ENCODE measurements around the gene RAMAC.

Gene RAMAC

DNA sequence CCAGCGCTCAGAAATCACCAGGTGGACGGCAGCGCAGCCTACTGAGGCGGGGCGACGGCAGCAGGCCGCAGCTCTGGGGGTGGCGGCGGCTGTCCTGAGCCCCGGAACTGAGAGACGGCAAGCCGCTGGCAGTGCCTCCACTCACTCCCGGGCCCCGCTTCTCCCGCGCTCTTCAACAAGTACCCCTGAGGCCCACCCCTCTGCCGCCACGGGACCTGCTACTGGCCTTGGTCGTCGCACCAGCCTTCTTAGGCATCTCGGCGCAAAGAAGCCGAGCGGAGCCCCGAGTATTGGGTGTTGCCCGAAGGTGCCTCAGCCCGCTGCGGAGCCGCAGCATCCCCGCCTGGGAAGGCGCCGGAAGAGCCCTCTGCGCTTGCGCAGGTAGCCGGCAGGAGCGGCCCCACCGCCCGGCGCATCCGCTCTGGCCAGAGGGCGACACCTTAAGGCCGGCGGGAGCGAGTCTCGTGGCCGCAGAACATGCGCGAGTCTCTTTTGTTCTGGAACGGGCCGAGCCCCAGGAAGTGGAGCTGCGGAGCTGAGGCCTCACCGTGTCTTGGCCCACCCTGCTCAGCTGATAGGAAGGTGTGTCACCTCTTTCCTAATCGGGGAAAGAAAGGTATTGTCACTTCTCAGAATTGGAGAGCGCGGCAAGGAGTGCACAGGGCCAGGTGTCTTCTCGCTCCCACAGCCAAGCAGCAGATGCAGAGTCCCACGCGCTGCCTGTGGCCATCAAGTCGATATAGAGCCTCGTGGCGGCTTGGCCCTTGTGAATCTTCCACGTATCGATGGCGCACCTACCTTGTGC lies 25.5 kb downstream of the RAMAC start, which contains the start of gene C15orf40:
TSS of gene C15orf40 (minus strand) at position 369 of the 805 bp plus-strand sequence. CDS start at position 337, 32 bp downstream.
- peak within 1 kb of the TSS; percentile 99 for H3K4me3 ChIP-seq (ENCODE audit: low read depth, low read length)
- TF ChIP-seq, protein P1, sequence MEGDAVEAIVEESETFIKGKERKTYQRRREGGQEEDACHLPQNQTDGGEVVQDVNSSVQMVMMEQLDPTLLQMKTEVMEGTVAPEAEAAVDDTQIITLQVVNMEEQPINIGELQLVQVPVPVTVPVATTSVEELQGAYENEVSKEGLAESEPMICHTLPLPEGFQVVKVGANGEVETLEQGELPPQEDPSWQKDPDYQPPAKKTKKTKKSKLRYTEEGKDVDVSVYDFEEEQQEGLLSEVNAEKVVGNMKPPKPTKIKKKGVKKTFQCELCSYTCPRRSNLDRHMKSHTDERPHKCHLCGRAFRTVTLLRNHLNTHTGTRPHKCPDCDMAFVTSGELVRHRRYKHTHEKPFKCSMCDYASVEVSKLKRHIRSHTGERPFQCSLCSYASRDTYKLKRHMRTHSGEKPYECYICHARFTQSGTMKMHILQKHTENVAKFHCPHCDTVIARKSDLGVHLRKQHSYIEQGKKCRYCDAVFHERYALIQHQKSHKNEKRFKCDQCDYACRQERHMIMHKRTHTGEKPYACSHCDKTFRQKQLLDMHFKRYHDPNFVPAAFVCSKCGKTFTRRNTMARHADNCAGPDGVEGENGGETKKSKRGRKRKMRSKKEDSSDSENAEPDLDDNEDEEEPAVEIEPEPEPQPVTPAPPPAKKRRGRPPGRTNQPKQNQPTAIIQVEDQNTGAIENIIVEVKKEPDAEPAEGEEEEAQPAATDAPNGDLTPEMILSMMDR (conservative IDR thresholded peaks at IDR 0.05; ENCODE audit: low read depth, low read length): peak; percentile 64
- peak; percentile 93 for DNase-seq (ENCODE audit: low read depth)

DNA sequence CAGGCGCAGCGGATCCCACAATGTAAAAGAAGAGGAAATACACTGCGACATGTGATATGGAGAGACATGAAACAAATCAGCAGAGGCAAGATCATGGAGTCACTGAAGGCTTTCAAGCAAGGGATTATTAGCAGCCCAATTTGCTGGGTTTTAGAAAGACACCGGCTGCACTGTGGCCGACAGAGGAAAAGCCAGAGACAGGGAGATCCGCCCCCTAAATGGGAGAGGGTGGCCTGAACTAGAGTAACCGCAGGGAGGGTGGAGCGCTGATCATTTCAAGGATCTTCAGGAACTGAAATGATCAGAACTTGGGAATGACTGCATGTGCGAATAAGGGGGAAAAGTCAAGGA lies 26.0 kb downstream of the RAMAC start:
- TF ChIP-seq, protein P1 (conservative IDR thresholded peaks at IDR 0.05; ENCODE audit: low read depth, low read length): no peak
- H3K4me3 ChIP-seq (ENCODE audit: low read depth, low read length): peak overlapping the region; percentile 99
- DNase-seq (ENCODE audit: low read depth): no peak

DNA sequence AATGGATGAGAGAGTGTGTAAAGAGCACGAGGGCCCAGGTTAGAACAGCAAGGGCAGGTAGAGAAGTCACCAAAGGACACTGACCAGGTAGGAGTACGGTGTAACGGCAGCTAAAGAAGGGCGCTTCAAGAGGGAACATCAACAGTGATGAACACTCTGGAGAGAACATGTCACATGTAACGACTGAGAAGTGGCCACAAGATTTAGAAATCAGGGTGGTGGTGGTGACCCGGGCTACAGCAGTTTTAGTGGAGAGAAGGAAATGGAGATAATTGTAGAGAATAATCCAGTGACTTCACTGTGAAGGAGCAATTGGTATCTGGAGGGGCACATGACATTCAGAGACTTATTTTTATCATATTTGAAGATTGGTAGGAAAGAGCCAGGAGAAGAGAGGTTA lies 26.6 kb downstream of the RAMAC start:
- TF ChIP-seq, protein P1 (conservative IDR thresholded peaks at IDR 0.05; ENCODE audit: low read depth, low read length): no peak
- DNase-seq (ENCODE audit: low read depth): no peak
- H3K4me3 ChIP-seq (ENCODE audit: low read depth, low read length): no peak overlapping the region

DNA sequence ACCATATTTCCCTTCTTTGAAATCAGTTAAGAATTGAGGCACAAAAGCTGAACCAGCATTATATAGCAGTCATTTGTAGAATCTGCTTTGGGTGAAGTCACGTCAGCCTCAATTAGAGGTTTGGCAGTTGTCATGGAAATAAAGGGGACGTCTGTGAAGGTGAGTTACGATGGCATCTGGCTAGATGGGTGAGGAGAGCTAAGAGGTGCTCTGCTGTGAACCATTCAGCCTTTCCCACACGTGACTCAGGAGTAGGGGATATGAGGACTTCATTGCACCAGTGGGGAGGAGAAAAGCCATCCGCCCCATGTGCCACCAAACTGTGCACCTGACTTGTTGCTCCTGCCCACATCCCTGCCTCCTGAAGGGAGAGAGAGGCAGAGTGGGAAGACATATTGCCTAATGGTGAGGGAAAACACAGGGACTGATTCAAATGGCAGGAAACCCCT lies 28.2 kb downstream of the RAMAC start:
- no peak overlapping the region for H3K4me3 ChIP-seq (ENCODE audit: low read depth, low read length)
- TF ChIP-seq, protein P1 (conservative IDR thresholded peaks at IDR 0.05; ENCODE audit: low read depth, low read length): no peak
- DNase-seq (ENCODE audit: low read depth): no peak

DNA sequence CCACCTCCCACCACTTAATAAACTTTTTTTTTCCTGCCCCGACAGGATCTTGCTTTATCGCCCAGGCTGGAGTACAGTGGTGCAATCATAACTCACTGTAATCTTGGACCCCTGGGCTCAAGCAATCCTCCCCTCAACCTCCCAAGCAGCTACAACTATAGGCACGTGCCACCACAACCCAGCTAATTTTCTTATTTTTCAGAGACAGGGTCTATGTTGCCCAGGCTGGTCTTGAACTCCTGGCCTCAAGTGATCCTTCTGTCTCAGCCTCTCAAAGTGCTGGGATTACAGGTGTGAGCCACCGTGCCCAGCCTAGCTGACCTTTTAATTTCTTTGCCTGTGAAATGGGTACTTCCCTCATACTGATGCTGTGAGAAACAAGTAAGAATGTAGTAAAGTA lies 29.4 kb downstream of the RAMAC start:
- TF ChIP-seq, protein P1 (conservative IDR thresholded peaks at IDR 0.05; ENCODE audit: low read depth, low read length): no peak
- H3K4me3 ChIP-seq (ENCODE audit: low read depth, low read length): no peak overlapping the region
- DNase-seq (ENCODE audit: low read depth): no peak

DNA sequence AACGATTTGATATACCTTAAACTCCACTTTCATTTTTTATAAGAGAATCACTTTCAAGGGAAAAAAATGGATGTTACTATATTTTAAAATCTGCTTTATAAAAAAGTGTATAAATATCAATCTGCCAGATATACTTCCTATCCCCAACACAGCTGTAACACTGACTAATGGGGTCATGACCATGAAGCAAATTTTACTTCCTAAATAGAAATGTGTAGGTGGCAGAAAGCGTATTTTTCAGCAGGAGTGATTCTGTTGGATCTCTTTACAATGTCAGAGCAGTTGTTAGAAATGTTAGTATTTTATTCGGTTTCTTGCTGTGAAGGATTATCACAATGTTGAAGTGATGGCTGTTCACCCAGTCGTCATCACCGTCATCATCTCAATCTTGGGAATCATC lies 30.9 kb downstream of the RAMAC start:
- peak; percentile 32 for DNase-seq (ENCODE audit: low read depth)
- no peak overlapping the region for H3K4me3 ChIP-seq (ENCODE audit: low read depth, low read length)
- TF ChIP-seq, protein P1 (conservative IDR thresholded peaks at IDR 0.05; ENCODE audit: low read depth, low read length): no peak

DNA sequence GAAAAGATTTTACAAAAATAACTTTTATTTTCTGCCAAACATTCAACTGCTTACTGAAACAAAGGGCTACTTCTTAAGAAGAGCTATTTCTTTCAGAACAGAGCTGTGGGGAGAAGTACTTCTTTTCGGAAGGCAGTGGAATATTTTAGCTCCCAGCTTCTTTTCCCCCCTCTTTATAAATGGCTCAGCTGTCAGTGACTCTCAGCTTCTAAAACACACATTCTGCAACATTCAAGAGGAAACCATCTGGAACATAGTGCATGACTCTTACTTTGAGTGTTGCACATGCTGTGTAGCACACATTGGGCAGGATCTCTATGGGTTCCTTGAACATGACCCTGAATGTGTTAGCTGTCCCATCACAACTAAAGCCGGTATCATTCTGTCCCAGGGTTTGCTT lies 32.4 kb downstream of the RAMAC start:
- TF ChIP-seq, protein P1 (conservative IDR thresholded peaks at IDR 0.05; ENCODE audit: low read depth, low read length): no peak
- peak; percentile 13 for DNase-seq (ENCODE audit: low read depth)
- no peak overlapping the region for H3K4me3 ChIP-seq (ENCODE audit: low read depth, low read length)
